Lower leg skin (tissue), 4 donors: ENCODE results near the gene ZMYND11. TPM values are rescaled to one million over a fixed set of nuclear protein-coding genes. Genes with fewer than 3 reads are reported as not detected.

Experiments used
- DNase-seq, 2 donors: peaks; one replicate each; pipeline ENCODE4 v3.0.0-alpha.2; 2019; ENCODE audit warnings: low spot score in 2 of 2
- H3K4me3 ChIP-seq: fragments of 200-600 bp; sonication (generic); 2 replicates; pipeline ENCODE4 v1.5.1; 2017; ENCODE audit warnings: mild to moderate bottlenecking, low read depth; ENCODE audit not compliant: poor library complexity, severe bottlenecking
- CTCF ChIP-seq, 3 donors: fragments of 450-650 bp; IDR thresholded peaks; one replicate each; pipeline ENCODE4 v1.5.1; 2016; ENCODE audit warnings: antibody characterized with exemption in 3 of 3, mild to moderate bottlenecking in 3 of 3, moderate library complexity in 2 of 3
- POLR2A ChIP-seq, 2 donors: fragments of 450-650 bp; IDR thresholded peaks; one replicate each; pipeline ENCODE4 v1.6.1; 2016 to 2017; ENCODE audit warnings: antibody characterized with exemption in 2 of 2, mild to moderate bottlenecking in 1 of 2, moderate library complexity in 1 of 2
- WGBS, 2 donors: methylation state at CpG; one replicate each; pipeline ENCODE4 v1.1.5; 2018; 5-methylcytosine and 5-hydroxymethylcytosine counted together
- intact Hi-C: fragments of 100-400 bp; cut with DNase I; formaldehyde crosslinking; loops from one replicate; pipeline ENCODE4 v1.15.0; 2023; ENCODE audit warnings: low total_unique reads
- total RNA-seq, 4 donors: library from RNA; depleted of rRNA; stranded (reverse); fragments of >200 nt; gene quantifications; one replicate each; pipeline ENCODE4 v1.1.0, GENCODE V29; 2016

The ZMYND11 gene
- total RNA-seq, 4 donors from 2014 or later, result 41.0 to 50.8 (median 47.7) TPM

- intact Hi-C loops, result no loop called here
- no peak for TF ChIP-seq CTCF (IDR thresholded peaks at IDR 0.05)
- no peak for TF ChIP-seq POLR2A (IDR thresholded peaks at IDR 0.05)
- H3K4me3 ChIP-seq, result no peak overlapping the region
- no peak for DNase-seq
- 80 to 82% methylated on average over 1 of the region's 1 CpG for WGBS, 2 donors
Measured at GRCh38 chr10:90161-90560, 45.1 kb upstream of the ZMYND11 start.

GRCh38 chr10:91313-91712 lies 43.9 kb upstream of the ZMYND11 start:
- no peak overlapping the region for H3K4me3 ChIP-seq
- no peak for TF ChIP-seq POLR2A (IDR thresholded peaks at IDR 0.05)
- TF ChIP-seq CTCF (IDR thresholded peaks at IDR 0.05), result no peak
- DNase-seq, result no peak
- intact Hi-C loops, result no loop called here
- WGBS, 2 donors, result 72 to 77% methylated on average over 6 to 8 of the region's 8 CpGs

- intact Hi-C loops, result no loop called here
- no peak for TF ChIP-seq POLR2A (IDR thresholded peaks at IDR 0.05)
- no peak for TF ChIP-seq CTCF (IDR thresholded peaks at IDR 0.05)
- 46 to 55% methylated on average over 3 to 4 of the region's 4 CpGs for WGBS, 2 donors
- H3K4me3 ChIP-seq, result no peak overlapping the region
- DNase-seq, result no peak
Measured at GRCh38 chr10:92153-92552, 43.1 kb upstream of the ZMYND11 start.

- no peak overlapping the region for H3K4me3 ChIP-seq
- intact Hi-C loops, result no loop called here
- no peak for TF ChIP-seq CTCF (IDR thresholded peaks at IDR 0.05)
- TF ChIP-seq POLR2A (IDR thresholded peaks at IDR 0.05), result no peak
- WGBS, 2 donors, result 40 to 53% methylated on average over 2 of the region's 2 CpGs
- no peak for DNase-seq
Measured at GRCh38 chr10:92846-93245, 42.4 kb upstream of the ZMYND11 start.

- no peak for DNase-seq
- TF ChIP-seq CTCF (IDR thresholded peaks at IDR 0.05) (no peak), POLR2A (IDR thresholded peaks at IDR 0.05) (no peak)
- H3K4me3 ChIP-seq, result no peak overlapping the region
- intact Hi-C loops, result no loop called here
- 31 to 55% methylated on average over 1 of the region's 1 CpG for WGBS, 2 donors
Measured at GRCh38 chr10:94613-95012, 40.6 kb upstream of the ZMYND11 start.

- DNase-seq, result no peak
- TF ChIP-seq POLR2A (IDR thresholded peaks at IDR 0.05) (no peak), CTCF (IDR thresholded peaks at IDR 0.05) (no peak)
- intact Hi-C loops, result no loop called here
- 60 to 76% methylated on average over 2 of the region's 2 CpGs for whole genome bisulfite sequencing, 2 donors
- H3K4me3 ChIP-seq, result no peak overlapping the region
Measured at GRCh38 chr10:95356-96115, 39.7 kb upstream of the ZMYND11 start.
